Vagina (tissue), 2 donors: ENCODE results near the gene ZBED1.

Source experiments
- POLR2A ChIP-seq, 2 donors: fragments of 450-650 bp; IDR thresholded peaks; one replicate each; pipeline ENCODE4 v1.6.1; 2017; ENCODE audit warnings: antibody characterized with exemption in 2 of 2, mild to moderate bottlenecking in 2 of 2, moderate library complexity in 2 of 2
- POLR2AphosphoS5 ChIP-seq, 2 donors: sonication (generic); formaldehyde crosslinking; IDR thresholded peaks; one replicate each; pipeline ENCODE4 v1.9.0; 2017; ENCODE audit warnings: antibody characterized with exemption in 2 of 2, mild to moderate bottlenecking in 2 of 2, low read depth in 1 of 2; ENCODE audit not compliant: insufficient read depth in 1 of 2
- TF ChIP-seq, protein P1 (sequence below), 3 experiments: fragments of 450-650 bp in 2 of 3; fragments of 200-600 bp in 1 of 3; sonication (generic) in 1 of 3; IDR thresholded peaks; one replicate each; pipeline ENCODE4 v1.5.1; 2017 to 2019; ENCODE audit warnings: antibody characterized with exemption in 3 of 3, mild to moderate bottlenecking in 2 of 3, moderate library complexity in 2 of 3

DNA sequence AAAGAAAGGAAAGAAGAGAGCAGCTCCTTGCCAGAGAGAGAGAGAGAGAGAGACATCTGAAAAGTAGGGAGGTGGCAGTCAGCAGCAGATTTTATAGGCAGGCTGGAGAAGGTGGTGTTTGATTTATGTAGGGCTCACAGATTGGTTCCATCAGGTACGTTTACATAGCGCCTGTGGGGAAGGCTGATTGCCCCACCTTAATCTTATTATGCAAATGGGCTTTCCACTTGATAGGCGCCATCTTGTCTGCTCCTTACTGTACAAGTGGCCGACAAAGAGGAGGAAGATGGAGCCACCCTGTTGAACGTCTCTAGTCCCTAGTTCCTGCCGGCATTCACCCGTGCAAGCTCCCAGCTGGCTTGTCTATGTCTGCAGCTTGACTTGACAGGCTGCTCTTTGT lies 49.1 kb upstream of the ZBED1 start:
- TF ChIP-seq, protein P1, sequence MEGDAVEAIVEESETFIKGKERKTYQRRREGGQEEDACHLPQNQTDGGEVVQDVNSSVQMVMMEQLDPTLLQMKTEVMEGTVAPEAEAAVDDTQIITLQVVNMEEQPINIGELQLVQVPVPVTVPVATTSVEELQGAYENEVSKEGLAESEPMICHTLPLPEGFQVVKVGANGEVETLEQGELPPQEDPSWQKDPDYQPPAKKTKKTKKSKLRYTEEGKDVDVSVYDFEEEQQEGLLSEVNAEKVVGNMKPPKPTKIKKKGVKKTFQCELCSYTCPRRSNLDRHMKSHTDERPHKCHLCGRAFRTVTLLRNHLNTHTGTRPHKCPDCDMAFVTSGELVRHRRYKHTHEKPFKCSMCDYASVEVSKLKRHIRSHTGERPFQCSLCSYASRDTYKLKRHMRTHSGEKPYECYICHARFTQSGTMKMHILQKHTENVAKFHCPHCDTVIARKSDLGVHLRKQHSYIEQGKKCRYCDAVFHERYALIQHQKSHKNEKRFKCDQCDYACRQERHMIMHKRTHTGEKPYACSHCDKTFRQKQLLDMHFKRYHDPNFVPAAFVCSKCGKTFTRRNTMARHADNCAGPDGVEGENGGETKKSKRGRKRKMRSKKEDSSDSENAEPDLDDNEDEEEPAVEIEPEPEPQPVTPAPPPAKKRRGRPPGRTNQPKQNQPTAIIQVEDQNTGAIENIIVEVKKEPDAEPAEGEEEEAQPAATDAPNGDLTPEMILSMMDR (IDR thresholded peaks at IDR 0.05): no peak
- no peak for TF ChIP-seq POLR2AphosphoS5 (IDR thresholded peaks at IDR 0.05; ENCODE audit: insufficient read depth in 1 of 2, low read depth in 1 of 2)
- TF ChIP-seq POLR2A (IDR thresholded peaks at IDR 0.05): no peak
